ENCODE results near the gene NPAS4.
"Not testable (repeated sequence)": the region's sequence is repeated elsewhere in the genome, so short reads cannot be mapped to it uniquely, and the experiment has no call there.

Gene NPAS4

DNA sequence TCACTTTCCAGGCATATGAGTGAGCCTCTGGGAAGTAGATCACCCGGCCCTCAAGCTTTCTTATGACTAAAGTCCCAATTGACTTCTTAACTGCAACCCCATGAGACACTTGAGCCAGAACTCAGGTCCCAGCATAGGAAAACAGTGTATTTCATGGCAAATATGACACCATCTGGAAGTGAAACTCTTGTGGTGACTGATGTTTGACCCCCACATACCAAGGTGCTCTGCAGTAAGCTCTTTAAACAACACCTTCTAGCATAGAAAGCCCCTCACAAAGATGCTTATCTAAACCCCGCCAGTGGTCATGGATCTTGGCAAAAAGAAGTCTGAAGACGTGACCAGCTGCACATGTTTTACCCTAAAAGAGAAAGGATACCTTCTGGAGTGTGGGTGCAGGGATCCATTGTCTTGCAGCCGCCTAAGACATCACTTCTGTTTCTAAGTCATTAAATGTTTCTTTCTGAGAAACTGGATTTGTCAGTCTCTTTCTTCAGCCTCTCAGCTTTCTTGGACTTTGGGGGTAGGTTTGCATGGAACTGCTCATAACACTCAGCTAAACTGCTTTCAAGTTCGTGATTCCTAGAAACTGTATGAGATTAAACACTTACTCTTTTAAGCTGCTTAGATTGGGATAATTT lies 38.4 kb downstream of the NPAS4 start:
- no peak for DNase-seq

DNA sequence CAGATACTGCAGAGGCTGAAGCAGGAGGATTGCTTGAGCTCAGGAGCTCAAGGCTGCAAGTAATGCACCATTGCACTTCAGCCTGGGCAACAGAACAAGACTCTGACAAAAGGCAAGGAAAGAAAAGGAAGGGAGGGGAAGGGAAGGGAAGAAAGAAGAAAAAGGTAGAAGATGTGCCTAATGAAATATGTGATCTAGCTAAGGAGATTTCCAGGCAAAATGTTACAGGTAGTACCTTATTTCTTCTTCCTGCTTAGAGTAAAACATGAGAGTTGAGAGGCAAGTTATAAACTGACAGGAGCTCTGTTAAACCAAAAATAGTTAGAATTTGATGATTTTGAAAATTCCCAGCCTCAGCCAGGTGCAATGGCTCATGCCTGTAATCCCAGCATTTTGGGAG lies 41.2 kb downstream of the NPAS4 start:
- DNase-seq: no peak

DNA sequence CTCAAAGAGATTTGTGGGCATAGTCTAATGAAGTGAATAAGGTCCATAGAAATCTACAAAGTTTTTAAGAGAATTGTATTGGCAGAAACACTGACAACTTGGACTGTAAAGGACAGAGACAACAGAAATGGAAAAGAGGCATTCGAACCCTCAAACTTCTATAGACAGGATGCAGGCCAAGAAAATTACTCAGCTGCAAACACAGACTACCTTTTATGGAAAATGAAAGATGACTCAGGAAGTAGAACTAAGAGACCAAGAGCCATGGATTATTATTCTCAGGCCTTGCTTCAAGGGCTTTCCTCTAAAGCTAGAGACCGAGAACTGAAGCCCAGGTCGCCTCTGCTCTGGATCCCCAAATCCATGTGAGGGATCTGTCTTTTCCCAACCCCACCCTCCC lies 42.1 kb downstream of the NPAS4 start:
- no peak for DNase-seq

DNA sequence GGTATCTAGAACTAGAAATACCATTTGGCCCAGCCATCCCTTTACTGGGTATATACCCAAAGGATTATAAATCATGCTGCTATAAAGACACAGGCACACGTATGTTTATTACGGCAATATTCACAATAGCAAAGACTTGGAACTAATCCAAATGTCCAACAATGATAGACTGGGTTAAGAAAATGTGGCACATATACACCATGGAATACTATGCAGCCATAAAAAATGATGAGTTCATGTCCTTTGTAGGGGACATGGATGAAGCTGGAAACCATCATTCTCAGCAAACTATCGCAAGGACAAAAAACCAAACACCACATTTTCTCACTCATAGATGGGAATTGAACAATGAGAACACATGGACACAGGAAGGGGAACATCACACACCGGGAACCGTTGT lies 43.3 kb downstream of the NPAS4 start:
- not testable (repeated sequence) for DNase-seq

DNA sequence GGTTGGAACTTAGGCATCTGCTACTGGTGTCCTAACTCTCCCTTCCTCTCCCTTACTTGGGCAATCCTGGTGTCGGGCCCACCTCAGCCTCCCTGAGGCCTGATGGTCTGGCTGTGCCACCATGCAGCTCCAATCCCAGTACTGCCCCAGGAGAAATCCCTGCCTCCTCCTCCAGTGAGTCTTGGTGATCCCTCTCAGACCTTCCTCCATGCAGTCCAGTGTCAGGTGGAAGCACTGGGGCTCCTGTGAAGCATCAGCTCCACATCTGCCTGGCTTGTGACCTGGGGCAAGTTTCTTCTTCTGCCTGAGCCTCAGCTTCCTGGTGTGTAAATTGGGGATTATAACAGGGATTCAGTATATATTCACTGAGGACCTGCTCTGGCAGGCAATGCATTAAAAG lies 44.1 kb downstream of the NPAS4 start:
- DNase-seq: no peak

DNA sequence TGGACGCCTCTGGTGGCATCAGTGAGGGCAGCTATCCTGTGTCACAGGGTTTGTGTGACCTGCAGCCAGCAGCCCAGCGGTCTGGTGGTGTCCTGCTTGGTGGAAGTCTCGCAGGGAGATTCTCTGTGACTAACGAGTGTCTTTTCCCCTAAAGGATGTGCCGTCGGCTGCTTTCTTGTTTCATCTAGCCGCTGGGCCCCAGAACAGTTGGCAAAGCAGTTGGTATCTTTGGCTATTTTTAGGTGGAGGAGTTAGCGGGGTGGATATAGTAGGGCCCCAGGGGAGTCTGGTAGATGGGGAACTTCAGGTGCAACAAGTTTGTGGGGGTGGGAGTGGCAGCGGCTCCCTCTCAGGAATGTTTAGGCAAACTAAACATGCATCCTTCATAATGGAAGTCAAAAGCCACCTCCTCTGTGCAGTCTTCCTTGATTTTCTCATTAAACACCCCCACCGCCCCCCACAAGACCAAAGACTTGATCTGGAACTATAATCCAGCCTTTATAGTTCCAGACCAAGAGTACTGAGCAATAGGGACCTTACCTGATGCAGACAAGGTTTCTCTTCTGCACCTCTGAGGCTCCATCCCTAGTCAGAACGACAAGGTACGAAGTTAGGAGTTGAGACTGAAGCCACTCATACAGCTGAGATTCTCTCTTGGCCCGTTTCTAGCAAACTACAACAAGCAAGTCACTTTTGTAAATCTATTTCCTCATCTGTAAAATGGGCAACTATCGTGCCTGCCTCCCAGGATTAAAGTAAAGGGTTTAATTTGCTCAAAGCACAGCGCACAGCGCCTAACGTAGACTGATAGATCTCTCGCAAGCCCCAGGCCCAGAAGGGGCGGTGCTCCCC lies 44.8 kb downstream of the NPAS4 start:
- no peak for DNase-seq

DNA sequence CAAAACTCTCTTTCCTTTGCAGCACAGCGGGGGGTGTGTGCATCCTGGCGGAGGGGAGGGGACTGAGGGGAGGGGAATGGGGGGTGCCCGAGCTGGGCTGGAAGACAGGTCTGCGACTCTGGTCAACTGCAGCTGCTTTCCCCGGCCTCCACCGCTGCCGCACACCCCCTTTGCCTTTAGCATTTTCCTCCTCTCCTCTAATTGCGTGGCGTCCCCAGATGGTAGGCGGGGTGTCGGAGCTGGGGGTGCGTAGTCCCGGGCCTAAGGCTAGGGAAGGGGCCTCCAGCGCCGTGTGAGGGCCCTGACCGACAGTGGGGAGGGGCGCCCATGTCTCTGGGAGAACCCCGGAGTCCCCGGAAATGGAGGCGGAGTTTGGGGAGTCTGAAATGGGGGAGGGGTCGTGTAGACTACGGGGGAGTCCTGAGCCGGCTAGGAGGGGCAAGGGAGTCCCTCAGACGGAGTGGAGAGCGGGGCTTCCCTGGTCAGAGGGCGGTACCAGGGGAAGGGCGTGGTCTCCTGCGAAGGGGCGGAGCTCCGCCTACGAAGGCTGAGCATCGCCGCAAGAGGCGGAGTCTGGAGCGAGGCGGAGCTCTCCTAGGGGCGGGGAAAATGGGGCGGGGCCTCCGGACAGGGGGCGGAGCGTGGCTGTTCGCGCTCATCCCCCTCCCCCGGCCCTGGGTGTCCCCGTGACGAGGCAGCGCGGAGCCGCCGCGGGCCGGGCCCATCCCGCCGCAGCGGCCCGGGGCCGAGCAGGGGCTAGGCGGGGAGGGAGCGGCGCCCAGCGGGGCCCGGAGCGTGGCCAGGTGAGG lies 45.6 kb downstream of the NPAS4 start, which contains the start of gene PELI3:
Gene PELI3 (plus strand): TSS at position 681 of the 809 bp plus-strand sequence. CDS start 1,224 bp downstream, outside the sequence.
- DNase-seq: peak; percentile 96 to 98

DNA sequence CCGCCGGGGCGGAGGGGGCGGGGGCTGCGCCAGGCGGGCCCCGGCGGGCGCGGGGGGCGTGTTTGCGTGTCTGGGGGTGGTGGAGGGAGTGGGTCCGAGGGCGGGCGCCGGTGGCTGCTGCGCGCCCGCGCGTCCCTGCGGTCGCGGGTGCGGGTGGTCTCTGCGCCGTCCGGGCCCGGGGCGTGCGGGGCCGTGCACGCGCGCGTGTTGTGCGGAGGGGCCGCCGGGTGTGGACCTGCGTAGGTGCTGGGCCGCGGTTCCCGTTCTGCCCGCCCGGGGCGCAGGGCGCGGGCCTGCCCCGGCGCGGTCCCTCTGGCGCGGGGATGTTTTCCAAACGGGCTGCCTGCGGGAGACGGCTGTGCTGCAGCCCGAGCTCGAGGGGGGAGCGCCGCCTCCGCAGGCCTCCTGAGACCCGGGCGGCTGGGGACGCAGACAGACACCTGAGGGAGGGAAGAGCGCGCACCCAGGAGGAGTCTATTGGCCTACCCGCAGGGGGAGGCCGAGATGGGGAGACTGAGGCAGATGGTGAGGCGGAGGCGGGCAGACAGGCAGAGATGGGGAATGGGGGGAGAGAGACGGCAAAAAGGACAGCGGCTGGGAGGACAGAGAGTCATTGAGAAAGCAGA lies 46.3 kb downstream of the NPAS4 start:
- peak; percentile 29 to 39 for DNase-seq

DNA sequence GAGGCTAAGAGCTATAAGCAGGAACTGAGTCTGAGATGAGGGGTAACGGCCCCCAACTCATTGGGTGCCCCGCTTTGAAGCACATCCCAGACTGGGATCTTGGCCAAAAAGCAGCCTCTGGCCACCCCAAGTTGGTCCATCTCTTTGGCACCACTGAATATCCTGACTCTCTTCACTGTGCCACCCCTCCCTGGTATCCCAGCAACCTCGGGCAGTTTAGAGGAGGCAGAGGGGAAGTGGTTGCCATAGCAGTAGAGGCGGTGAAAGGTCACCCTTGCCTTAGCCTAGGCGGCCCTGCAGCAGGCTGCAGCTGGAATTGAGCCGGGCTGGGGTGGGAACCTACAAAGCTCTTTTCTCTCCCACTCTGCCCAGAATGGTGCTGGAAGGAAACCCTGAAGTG lies 46.9 kb downstream of the NPAS4 start:
- no peak for DNase-seq

DNA sequence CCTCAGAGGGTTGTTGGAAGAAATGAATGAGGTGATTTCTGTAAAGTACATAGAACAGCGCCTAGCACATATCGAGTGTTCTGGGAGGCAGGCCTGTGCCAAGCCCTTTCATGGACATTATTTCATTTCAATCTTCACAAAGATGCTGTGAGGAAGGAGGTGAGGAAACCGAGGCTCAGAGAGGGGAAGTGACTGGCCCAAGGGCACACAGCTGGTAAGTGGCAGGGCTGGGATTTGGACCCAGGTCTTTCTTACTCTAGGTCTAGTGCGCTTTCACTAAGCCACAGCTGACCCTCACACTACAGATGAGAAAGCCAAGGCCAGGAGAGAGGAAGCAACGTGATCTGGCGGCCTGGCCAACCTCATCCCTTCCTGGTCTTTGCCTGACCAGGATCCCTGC lies 47.9 kb downstream of the NPAS4 start:
- DNase-seq: no peak

DNA sequence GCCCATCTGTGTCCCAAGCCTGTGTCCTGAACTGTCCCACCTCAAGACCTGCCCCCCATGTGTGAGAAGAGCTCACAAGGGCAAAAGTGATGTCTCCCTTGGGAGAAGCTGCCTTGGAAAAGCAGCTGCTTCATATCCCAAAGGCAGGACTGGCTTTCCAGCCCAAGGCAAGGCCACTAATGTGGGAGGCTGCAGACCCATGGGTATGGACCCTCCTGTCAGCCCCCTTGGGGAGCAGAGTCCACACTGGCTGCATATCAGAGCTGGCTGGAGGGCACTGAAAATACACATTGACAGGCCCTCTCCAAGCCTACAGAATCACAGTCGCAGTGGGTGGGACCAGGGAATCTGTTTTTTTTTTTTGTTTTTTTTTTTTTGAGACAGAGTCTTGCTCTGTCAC lies 48.6 kb downstream of the NPAS4 start:
- no peak for DNase-seq

DNA sequence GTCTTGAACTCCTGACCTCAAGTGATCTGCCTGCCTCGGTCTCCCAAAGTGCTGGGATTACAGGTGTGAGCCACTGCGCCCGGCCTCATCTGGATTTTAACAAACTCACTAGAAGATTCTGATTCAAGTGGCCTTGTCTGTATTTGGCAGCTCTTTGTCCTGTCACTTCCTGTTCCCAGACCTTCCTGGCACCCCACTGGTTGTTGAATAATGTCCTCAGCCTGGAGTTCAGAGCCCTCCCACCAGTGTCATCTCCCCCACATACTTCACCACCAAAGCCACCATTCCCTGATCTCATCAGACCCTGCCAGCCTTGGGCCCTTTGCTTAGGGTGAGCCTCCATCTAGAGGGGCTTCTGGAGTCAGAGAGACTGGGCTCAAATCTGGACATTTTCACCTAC lies 49.2 kb downstream of the NPAS4 start:
- no peak for DNase-seq

DNA sequence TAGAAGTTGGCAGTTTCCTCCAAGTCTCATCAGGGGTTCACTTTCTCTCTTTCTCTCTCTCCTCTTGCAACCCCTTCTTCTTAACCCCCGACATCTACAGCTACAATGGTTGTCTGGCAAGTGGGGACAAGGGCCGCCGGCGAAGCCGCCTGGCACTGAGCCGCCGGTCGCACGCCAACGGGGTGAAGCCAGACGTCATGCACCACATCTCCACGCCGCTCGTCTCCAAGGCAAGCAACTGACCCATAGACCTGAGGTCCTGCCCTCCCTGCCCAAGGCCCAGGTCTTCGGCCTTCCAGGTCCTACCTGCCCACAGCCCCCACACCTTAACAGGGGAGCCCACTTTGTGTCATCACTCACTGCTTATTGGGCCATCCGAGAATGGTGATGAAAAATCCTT lies 50.3 kb downstream of the NPAS4 start:
- DNase-seq: no peak

DNA sequence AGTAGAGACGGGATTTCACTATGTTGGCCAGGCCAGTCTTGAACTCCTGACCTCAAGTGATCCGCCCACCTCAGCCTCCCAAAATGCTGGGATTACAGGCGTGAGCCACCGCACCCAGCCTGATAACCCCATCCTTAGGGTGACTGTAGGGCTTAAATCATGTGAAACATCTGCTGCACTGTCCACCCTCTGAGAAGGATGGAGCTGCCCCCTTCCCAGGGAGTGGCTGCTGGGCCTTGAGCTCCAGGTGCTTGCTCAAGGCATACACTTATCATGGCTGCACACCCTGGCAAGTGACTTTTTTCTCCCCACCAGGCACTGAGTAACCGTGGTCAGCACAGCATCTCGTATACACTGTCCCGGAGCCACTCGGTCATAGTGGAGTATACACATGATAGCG lies 51.2 kb downstream of the NPAS4 start:
- no peak for DNase-seq

DNA sequence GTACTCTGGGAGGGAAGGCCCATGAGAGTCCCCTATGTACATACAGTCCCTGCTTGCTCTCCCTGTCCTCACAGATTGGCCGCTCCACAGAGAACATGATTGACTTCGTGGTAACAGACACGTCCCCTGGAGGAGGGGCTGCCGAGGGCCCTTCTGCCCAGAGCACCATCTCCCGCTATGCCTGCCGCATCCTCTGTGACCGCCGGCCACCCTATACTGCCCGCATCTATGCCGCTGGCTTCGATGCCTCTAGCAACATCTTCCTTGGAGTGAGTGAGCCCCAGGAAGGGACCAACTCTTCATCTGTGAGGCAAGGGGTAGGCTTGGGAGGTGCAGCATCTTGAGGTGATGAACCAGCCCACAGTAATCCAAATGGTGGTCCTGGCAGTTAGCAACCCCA lies 52.3 kb downstream of the NPAS4 start:
- DNase-seq: no peak

DNA sequence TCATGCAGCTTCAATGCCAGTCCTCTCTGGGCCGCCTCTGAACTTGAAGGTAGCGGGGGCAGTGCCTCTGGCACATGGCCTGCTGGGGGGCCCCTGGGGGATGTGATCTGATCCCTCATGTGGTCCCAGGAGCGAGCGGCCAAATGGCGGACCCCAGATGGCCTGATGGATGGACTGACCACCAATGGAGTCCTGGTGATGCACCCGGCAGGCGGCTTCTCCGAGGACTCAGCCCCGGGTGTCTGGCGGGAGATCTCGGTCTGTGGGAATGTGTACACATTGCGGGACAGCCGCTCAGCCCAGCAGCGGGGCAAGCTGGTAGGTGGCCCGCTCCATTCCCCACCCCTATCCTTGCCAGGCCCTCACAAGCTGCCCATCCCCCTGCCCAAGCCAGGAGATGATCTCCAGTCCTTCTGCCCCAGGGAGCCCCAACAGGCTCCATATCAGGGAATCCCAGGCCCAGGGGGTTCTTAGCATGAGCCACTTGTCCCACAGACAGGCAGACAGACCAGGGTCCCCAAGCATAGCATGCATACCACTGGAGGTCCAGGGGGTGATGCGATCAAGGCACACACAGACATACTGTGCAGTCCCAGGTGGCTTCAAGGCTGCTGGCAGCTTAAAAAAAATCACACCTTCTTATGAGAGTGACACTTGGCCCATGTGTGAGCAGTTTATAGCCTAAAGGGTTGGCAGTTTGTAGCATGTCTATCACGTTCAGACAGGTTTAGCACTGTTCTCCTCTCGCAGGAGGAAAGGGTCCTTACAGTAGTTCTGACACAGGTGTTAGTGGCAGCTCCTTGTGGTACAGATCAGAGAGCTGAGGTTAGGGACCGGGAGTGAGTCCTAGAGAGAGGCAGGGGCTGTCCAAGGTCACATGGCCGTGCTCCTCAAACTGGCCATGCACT lies 53.0 kb downstream of the NPAS4 start:
- no peak for DNase-seq

DNA sequence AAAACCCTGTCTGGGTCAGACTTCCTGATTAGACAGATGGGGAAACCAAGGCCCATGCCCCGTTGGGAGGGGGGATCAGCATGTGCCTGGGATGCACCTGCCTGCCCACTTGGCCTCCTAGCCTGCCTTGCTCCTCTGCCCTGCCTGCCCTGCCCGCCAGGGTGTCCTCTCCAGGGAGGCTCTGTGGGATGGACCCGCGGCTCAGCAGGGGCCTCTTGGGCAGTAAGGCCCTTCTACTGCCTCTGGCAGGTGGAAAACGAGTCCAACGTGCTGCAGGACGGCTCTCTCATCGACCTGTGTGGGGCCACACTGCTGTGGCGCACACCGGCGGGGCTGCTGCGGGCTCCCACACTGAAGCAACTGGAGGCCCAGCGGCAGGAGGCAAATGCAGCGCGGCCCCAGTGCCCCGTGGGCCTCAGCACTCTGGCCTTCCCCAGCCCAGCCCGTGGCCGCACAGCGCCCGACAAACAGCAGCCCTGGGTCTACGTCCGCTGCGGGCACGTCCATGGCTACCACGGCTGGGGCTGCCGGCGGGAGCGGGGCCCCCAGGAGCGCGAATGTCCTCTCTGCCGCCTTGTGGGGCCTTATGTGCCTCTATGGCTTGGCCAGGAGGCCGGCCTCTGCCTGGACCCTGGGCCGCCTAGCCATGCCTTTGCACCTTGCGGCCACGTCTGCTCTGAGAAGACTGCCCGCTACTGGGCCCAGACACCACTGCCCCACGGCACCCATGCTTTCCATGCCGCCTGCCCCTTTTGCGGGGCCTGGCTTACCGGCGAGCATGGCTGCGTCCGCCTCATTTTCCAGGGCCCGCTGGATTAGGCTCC lies 54.7 kb downstream of the NPAS4 start:
- no peak for DNase-seq
